HepG2 (cell line): Measurements from ENCODE around the gene WDR35. TPM values are rescaled to one million over a fixed set of nuclear protein-coding genes. Genes with fewer than 3 reads are reported as not detected.

Source experiments
- ATAC-seq: fragments of 200-7000 bp; cut with Tn5 transposase; 3 replicates; pipeline ENCODE4 v1.9.1; 2020; ENCODE audit warnings: mild to moderate bottlenecking, moderate library complexity
- BruUV-seq: library from RNA; stranded (reverse); fragments of 400-500 nt; replicated peaks from 2 replicates; lab custom pipeline; 2021; lab: Mats Ljungman, UMichigan
- CTCF ChIA-PET: fragments of 300-600 bp; formaldehyde crosslinking; extraction: SDS; loops from one replicate; lab custom pipeline; 2021; ENCODE audit warnings: low total read pairs, inconsistent platforms, low intra/inter-chr PET ratio; lab: Yijun Ruan, JAX
- POLR2A ChIA-PET: fragments of 350-600 bp; sonication (Branson Sonifier 250); formaldehyde crosslinking; loops from one replicate; lab custom pipeline; 2020; ENCODE audit warnings: antibody characterized with exemption, inconsistent platforms; lab: Yijun Ruan, JAX
- DNase-seq: peaks from one replicate; pipeline ENCODE4 v3.0.0-alpha.2; 2015; ENCODE audit warnings: low spot score
- FAIRE-seq: peaks from 3 replicates; lab custom pipeline; 2011; peaks lifted over from hg19 to GRCh38; lab: Jason Lieb, UNC
- H2AFZ ChIP-seq: one replicate; pipeline ENCODE4 v1.6.1; 2011; ENCODE audit warnings: low read length, inconsistent platforms
- H3K27ac ChIP-seq: fragments of 300-600 bp; 3 replicates; pipeline ENCODE4 v1.8.0; 2011; ENCODE audit warnings: mixed run types, mild to moderate bottlenecking, mixed read lengths, low read length, inconsistent platforms; ENCODE audit not compliant: insufficient read depth; ENCODE audit errors: extremely low read length
- H3K27me3 ChIP-seq, 2 experiments: fragments of 200-600 bp in 1 of 2; 2 replicates in 1 of 2; 3 replicates in 1 of 2; pipeline versions ENCODE4 v1.6.0 to v1.8.0; 2011; ENCODE audit warnings: low read length in 2 of 2, mild to moderate bottlenecking in 2 of 2, moderate library complexity in 2 of 2, inconsistent platforms in 1 of 2; ENCODE audit not compliant: insufficient read depth in 2 of 2, control insufficient read depth in 1 of 2
- H3K36me3 ChIP-seq, 2 experiments: fragments of 200-600 bp in 1 of 2; replicated peaks in 1 of 2; 2 replicates in 1 of 2; 3 replicates in 1 of 2; pipeline versions ENCODE4 v1.5.1 to v1.8.0; 2011; ENCODE audit warnings: low read length in 2 of 2, inconsistent platforms in 1 of 2; ENCODE audit not compliant: insufficient read depth in 2 of 2, control insufficient read depth in 1 of 2
- H3K4me1 ChIP-seq: 2 replicates; pipeline ENCODE4 v1.5.1; 2012; ENCODE audit warnings: low read length, inconsistent platforms; ENCODE audit not compliant: insufficient read depth
- H3K4me2 ChIP-seq: 2 replicates; pipeline ENCODE4 v1.6.0; 2011; ENCODE audit warnings: low read depth, low read length, inconsistent platforms
- H3K4me3 ChIP-seq, 3 experiments: fragments of 200-600 bp in 1 of 3; sonication (generic), shearing (Covaris generic) in 1 of 3; replicated peaks in 1 of 3; 2 replicates each; pipeline ENCODE4 v1.5.1; 2011 to 2016; ENCODE audit warnings: low read length in 3 of 3, inconsistent platforms in 2 of 3, low read depth in 2 of 3, mild to moderate bottlenecking in 2 of 3, control low read depth in 1 of 3, mixed read lengths in 1 of 3; ENCODE audit not compliant: insufficient read depth in 1 of 3
- H3K79me2 ChIP-seq: one replicate; pipeline ENCODE4 v1.6.1; 2011; ENCODE audit warnings: low read length, inconsistent platforms; ENCODE audit not compliant: insufficient read depth
- H3K9ac ChIP-seq: 2 replicates; pipeline ENCODE4 v1.6.0; 2011; ENCODE audit warnings: mild to moderate bottlenecking, low read depth, low read length, inconsistent platforms; ENCODE audit not compliant: insufficient read depth
- H3K9me3 ChIP-seq: 2 replicates; pipeline ENCODE4 v1.5.1; 2012; ENCODE audit warnings: mild to moderate bottlenecking, low read length
- H4K20me1 ChIP-seq: 2 replicates; pipeline ENCODE4 v1.6.0; 2011; ENCODE audit warnings: inconsistent platforms, mild to moderate bottlenecking, low read length, moderate library complexity; ENCODE audit not compliant: insufficient read depth
- ISL2 ChIP-seq: sonication (generic); formaldehyde crosslinking; IDR thresholded peaks from 2 replicates; pipeline ENCODE4 v1.5.0; 2020; ENCODE audit warnings: missing genetic modification reagents
- MEF2D ChIP-seq: sonication (generic); formaldehyde crosslinking; IDR thresholded peaks from 2 replicates; pipeline ENCODE4 v1.5.1; 2020; ENCODE audit warnings: mild to moderate bottlenecking, missing genetic modification reagents
- PCBP1 ChIP-seq: fragments of 200-400 bp; formaldehyde crosslinking; IDR thresholded peaks from 2 replicates; pipeline ENCODE4 v1.6.1; 2017; ENCODE audit warnings: mild to moderate bottlenecking, low read depth, low read length, borderline replicate concordance
- SMAD3 ChIP-seq: sonication (generic); formaldehyde crosslinking; IDR thresholded peaks from 2 replicates; pipeline ENCODE4 v1.4.0; 2020; ENCODE audit warnings: missing genetic modification reagents
- SRSF4 ChIP-seq: fragments of 200-400 bp; formaldehyde crosslinking; IDR thresholded peaks from one replicate; pipeline ENCODE4 v1.6.1; 2018; ENCODE audit warnings: mild to moderate bottlenecking, low read depth, low read length, moderate library complexity; ENCODE audit not compliant: poor library complexity, severe bottlenecking
- ZNF776 ChIP-seq: sonication (generic); formaldehyde crosslinking; IDR thresholded peaks from 2 replicates; pipeline ENCODE4 v1.4.0; 2020; ENCODE audit warnings: mild to moderate bottlenecking, missing genetic modification reagents
- WGBS: methylation state at CpG from one replicate; pipeline ENCODE4 v1.1.6; 2017; ENCODE audit warnings: low lambda C conversion rate; 5-methylcytosine and 5-hydroxymethylcytosine counted together
- in situ Hi-C: cut with HindIII; loops from 2 replicates; pipeline ENCODE4 v1.10.0; 2017; ENCODE audit warnings: low pct_unique_long_range_greater_than_20kb; ENCODE audit not compliant: extremely low pct_ligation_motif_present
- intact Hi-C: fragments of 100-400 bp; cut with micrococcal nuclease; formaldehyde crosslinking; loops from one replicate; pipeline ENCODE4 v1.10.0; 2022; ENCODE audit not compliant: unreplicated experiment
- polyA plus RNA-seq, 8 experiments: library from polyadenylated mRNA; depleted of rRNA in 3 of 8; stranded (reverse) in 7 of 8; unstranded in 1 of 8; fragments of >200 nt; fragmentation: Illumina TruSeq in 4 of 8; extraction: Trizol in 4 of 8; gene quantifications; 2 replicates each; pipeline versions ENCODE4 v1.2.1 to v1.2.3, GENCODE V29; 2011 to 2016; ENCODE audit warnings: low read depth in 4 of 8, missing spikeins in 1 of 8, mixed read lengths in 1 of 8; ENCODE audit not compliant: insufficient read depth in 1 of 8
- total RNA-seq, 5 experiments: library from RNA; depleted of rRNA; stranded (reverse); fragments of >200 nt; fragmentation: Illumina TruSeq; extraction: Trizol; gene quantifications; 2 replicates each; pipeline ENCODE4 v1.2.3, GENCODE V29; 2016; ENCODE audit warnings: low read depth in 1 of 5
- TF ChIP-seq, protein P1 (sequence below): IDR thresholded peaks from 2 replicates; pipeline ENCODE4 v1.6.1; 2016; ENCODE audit warnings: mild to moderate bottlenecking, missing biosample characterization, missing genetic modification reagents
- TF ChIP-seq, protein P2 (sequence below), 2 experiments: fragments of 450-650 bp in 1 of 2; sonication (generic) in 1 of 2; formaldehyde crosslinking; IDR thresholded peaks; 2 replicates each; pipeline versions ENCODE4 v1.5.0 to v1.8.0; 2020 to 2022; ENCODE audit warnings: mild to moderate bottlenecking in 1 of 2, missing genetic modification reagents in 1 of 2

WDR35 gene
- total and polyA plus RNA-seq, 2 of the 13 experiments (the other 11 are each of a cell fraction or from before 2014, with no cell fraction given): 11.1 to 19.6 TPM

DNA sequence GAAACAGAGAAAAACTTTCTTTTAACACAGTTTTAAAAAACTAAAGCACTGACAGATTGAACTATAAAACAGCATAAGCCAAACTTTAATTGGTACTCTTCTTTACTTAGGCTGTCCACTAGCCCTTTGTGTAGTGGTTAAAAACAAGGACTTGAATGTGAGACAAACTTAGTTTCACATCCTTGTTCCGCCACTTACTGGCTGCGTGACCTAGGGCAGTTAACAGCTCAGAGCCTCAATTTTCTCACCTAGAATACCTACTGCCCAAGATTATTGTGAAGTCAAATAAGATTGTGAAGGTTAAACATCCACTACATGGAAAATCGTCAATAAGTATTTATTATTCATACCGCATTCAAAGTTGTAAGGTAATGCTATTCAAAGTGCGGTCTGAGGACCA lies 2.0 kb downstream of the WDR35 start:
- Histone ChIP-seq H3K9me3 (no peaks in the 10 kb centered on the region), H3K4me2 (peak overlapping the region; percentile 92), H2AFZ (no peak overlapping the region), H4K20me1 (no peaks in the 10 kb centered on the region), H3K4me1 (peaks cover 33% of the 10 kb centered on the region), H3K27ac (no peak overlapping the region), H3K27me3 (no peaks in the 10 kb centered on the region; a peak in 1 of 5 replicates), H3K79me2 (peaks cover 22% of the 10 kb centered on the region), H3K9ac (no peak overlapping the region), H3K36me3 (peaks cover 2 to 8% of the 10 kb centered on the region in 2 experiments; a peak in 3 of 5 replicates), H3K4me3 (no peak overlapping the region)
- CTCF ChIA-PET: no interaction called here
- POLR2A ChIA-PET: interaction anchor here (1.0 kb wide), 1 partner anchor 64 kb away, joined by 5 read pairs; the partner anchor contains the start of gene LAPTM4A
- DNase-seq (no peak), ATAC-seq (no peak), FAIRE-seq (no peak)
- 96% methylated on average over 5 of the region's 5 CpGs for WGBS
- intact Hi-C loops (no loop called here), in situ Hi-C loops (no loop called here)
- no peak for TF ChIP-seq ISL2
- no peak for TF ChIP-seq MEF2D (CRISPR knock-in tag)
- TF ChIP-seq ZNF776 (CRISPR knock-in tag): no peak
- no peak for TF ChIP-seq SMAD3 (CRISPR knock-in tag)
- TF ChIP-seq PCBP1: no peak
- TF ChIP-seq, protein P1, sequence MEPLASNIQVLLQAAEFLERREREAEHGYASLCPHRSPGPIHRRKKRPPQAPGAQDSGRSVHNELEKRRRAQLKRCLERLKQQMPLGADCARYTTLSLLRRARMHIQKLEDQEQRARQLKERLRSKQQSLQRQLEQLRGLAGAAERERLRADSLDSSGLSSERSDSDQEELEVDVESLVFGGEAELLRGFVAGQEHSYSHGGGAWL (CRISPR knock-in tag): no peak
- BruUV-seq: no TSS peak

DNA sequence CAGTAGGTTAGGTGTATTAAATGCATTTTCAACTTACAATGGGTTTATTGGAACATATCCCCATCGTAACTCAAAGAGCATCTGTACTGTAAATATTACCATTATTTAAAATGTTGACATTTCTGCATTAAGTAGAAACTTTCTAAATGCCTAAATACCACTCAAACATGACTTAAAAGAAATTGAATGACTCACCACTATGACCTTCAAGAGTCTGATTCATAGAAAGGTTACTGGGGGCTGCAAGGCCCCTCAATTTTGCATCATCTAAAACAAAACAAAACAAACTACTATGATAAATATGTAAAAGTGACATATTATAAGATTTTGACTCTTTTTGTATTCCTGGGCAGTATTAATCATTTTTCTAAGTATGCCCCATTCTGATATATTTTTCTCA lies 7.6 kb downstream of the WDR35 start:
- in situ Hi-C loops: no loop called here
- TF ChIP-seq, protein P2, sequence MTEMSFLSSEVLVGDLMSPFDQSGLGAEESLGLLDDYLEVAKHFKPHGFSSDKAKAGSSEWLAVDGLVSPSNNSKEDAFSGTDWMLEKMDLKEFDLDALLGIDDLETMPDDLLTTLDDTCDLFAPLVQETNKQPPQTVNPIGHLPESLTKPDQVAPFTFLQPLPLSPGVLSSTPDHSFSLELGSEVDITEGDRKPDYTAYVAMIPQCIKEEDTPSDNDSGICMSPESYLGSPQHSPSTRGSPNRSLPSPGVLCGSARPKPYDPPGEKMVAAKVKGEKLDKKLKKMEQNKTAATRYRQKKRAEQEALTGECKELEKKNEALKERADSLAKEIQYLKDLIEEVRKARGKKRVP (CRISPR knock-in tag; IDR thresholded peaks at IDR 0.05): peak in 1 of 2 experiments; percentile 48; a peak in 1 of 4 replicates
- no peak for TF ChIP-seq SRSF4
- H3K27ac ChIP-seq: no peak overlapping the region
- H3K79me2 ChIP-seq: peaks cover 4% of the 10 kb centered on the region
- no peak overlapping the region for H3K4me3 ChIP-seq
- no peak overlapping the region for H3K9ac ChIP-seq
- H3K9me3 ChIP-seq: no peaks in the 10 kb centered on the region
- ATAC-seq (no peak), DNase-seq (peak; percentile 12), FAIRE-seq (no peak)
- no TSS peak for BruUV-seq
- 83% methylated on average over 1 of the region's 1 CpG for WGBS
- intact Hi-C loops: no loop called here
- no peak overlapping the region for H2AFZ ChIP-seq
- H3K4me1 ChIP-seq: peaks cover 6% of the 10 kb centered on the region; the same call in 1 of the 2 replicates
- ChIA-PET CTCF (no interaction called here), POLR2A (no interaction called here)
- no peak overlapping the region for H3K4me2 ChIP-seq
- H3K27me3 ChIP-seq: no peaks in the 10 kb centered on the region
- H3K36me3 ChIP-seq: peaks cover 10 to 50% of the 10 kb centered on the region in 2 experiments
- H4K20me1 ChIP-seq: no peaks in the 10 kb centered on the region
